ES-I3 (cell line): ENCODE measurements around the gene LYPD6B.

ENCODE experiments used
- H3K36me3 ChIP-seq: 2 replicates; pipeline ENCODE4 v1.6.1; 2013; ENCODE audit warnings: mild to moderate bottlenecking, low read length, control low read depth, moderate library complexity; ENCODE audit not compliant: insufficient read depth
- H3K4me1 ChIP-seq: 2 replicates; pipeline ENCODE4 v1.6.1; 2013; ENCODE audit warnings: mild to moderate bottlenecking, control low read depth, low read length; ENCODE audit not compliant: insufficient read depth
- H3K9ac ChIP-seq: 2 replicates; pipeline ENCODE4 v1.6.1; 2013; ENCODE audit warnings: low read depth, mild to moderate bottlenecking, low read length, moderate library complexity
- H3K9me3 ChIP-seq: 2 replicates; pipeline ENCODE4 v1.6.1; 2013; ENCODE audit warnings: mild to moderate bottlenecking, low read length, moderate library complexity; ENCODE audit not compliant: control insufficient read depth, insufficient read depth

LYPD6B gene

DNA sequence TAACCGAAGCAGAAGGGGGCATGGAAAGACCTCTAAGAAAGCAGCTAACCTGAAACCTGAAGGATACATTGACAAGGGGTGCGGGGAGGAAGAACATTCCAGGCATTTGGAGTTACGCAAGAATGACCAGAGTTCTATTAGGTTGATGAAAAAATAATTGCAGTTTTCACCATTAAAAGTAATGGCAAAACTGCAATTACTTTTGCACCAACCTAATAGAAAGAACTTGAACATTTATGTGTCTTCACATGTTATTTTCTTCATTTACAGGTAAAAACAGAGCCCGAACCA is 110.5 kb downstream of the LYPD6B start:
- H3K9ac ChIP-seq = no peak overlapping the region
- H3K9me3 ChIP-seq = no peaks in the 10 kb centered on the region; the same call in 1 of the 2 replicates
- no peaks in the 10 kb centered on the region for H3K36me3 ChIP-seq
- no peaks in the 10 kb centered on the region for H3K4me1 ChIP-seq

DNA sequence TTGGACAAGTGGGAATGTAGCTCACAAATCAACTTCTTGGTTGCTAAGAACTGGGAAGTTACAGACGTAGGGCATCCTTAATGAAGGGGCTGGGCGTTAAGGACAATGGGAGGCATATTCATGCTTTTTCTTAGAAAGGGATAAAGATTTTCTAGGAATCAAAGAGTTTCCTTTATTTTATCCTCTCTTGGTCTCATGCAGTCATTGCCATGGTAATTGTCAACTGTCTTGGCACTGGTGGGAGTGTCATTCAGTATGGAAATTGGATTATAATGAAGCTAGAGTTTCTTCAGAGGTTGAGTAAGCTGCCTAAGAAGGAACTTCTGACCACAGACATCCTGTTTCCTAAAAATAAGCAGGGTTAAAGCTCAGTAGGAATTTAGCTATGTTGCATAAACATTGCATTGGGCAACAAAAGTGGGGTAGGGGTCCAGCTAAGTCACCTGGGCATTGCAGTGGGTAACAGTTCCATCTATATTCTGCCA is 114.0 kb downstream of the LYPD6B start:
- no peak overlapping the region for H3K9ac ChIP-seq
- no peaks in the 10 kb centered on the region for H3K4me1 ChIP-seq
- no peaks in the 10 kb centered on the region for H3K36me3 ChIP-seq
- H3K9me3 ChIP-seq = no peaks in the 10 kb centered on the region; the same call in 1 of the 2 replicates

DNA sequence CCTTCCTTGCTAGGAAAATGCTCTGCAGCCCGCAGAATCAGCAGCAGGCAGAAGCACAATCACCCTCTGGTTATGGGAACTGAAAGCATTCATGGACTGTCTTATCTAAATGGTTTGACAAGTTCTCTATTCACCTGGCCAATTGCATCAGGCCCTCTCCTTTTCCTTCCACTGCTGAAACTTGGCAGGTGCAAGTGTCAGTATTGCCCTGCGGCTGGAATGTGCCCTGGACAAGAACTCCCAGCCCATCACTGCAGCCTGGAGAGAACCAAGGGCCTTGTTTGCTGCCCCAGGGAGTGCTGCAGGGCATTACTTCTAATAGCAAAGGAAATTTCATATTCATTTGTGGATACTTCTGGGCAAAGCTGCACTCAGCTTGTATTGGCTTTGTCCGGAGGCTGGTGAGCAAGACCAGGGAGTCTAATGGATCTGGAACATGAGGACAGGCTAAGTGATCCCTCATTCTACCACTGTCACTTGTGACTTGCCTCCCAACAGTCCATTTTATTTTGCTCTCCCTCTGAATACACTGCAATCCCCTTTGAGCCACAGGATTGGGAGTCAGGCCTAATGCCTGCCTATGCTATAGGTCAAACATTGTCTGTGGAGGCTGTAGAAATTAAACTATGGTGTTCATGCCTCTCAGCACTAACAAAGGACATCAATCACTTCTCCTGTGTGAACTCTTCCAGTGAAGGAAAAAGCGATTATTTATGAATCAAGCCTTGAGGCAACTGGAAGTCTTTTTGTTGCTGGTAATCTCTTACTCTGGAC is 116.9 kb downstream of the LYPD6B start:
- Histone ChIP-seq H3K4me1 (no peaks in the 10 kb centered on the region; the same call in 1 of the 2 replicates), H3K9me3 (no peaks in the 10 kb centered on the region), H3K9ac (no peak overlapping the region), H3K36me3 (no peaks in the 10 kb centered on the region)

DNA sequence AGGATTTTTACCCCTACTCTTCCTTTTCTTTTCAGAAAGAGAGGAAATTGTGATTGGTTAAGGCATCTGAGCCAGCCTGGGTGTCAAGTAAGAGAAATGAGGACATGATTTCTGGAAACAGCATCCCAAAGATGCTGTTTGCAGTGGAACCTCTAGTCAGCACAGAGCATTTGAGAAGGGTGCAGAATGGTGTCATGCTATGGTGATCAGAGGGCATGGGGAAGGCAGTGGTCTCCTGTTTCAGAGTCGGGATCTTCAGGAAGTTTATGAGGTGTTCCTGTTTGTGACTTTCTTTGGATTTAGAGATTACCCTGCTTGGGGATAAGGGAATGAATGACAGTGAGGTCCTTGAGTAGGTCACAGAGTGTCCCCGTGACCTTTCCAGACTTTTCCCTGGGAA is 117.5 kb downstream of the LYPD6B start:
- Histone ChIP-seq H3K4me1 (no peaks in the 10 kb centered on the region; the same call in 1 of the 2 replicates), H3K9ac (no peak overlapping the region), H3K9me3 (no peaks in the 10 kb centered on the region), H3K36me3 (no peaks in the 10 kb centered on the region)

DNA sequence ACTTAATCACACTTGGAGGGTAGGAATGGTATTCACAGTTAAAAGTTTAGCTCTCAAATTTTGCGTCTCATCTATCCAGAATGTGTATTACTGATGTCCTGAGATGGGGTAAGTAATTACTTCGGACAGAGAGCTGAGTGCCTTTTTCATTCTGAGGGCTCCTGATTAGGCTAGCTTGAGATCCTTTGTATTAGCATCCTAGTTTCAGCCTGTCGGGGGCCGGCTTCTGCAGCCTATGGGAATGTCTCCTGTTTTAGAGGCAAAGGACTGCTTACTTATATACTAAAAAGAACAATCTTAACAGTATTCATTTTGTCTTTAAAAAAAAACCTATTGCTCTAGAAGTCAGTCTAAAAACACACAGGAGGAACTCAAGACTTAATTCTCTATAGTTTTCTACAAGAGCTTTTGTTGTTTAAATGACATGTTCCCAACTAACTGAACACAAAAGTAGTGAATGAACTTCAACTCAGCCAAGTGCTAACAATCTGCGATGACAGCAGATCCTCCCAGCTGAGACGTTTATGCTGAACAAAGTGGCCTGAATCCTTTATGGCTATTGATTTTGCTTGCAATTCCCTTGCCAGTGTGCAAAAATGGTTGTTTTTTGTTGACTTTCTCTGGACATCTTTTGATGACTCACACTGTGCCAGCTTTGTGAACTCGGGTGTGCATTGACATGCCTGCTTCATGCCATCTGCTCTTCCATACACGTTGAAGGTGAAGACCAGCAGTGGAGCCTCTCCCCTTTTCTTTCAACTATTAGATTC is 118.7 kb downstream of the LYPD6B start:
- Histone ChIP-seq H3K9ac (no peak overlapping the region), H3K36me3 (no peaks in the 10 kb centered on the region), H3K4me1 (no peaks in the 10 kb centered on the region; the same call in 1 of the 2 replicates), H3K9me3 (no peaks in the 10 kb centered on the region)

DNA sequence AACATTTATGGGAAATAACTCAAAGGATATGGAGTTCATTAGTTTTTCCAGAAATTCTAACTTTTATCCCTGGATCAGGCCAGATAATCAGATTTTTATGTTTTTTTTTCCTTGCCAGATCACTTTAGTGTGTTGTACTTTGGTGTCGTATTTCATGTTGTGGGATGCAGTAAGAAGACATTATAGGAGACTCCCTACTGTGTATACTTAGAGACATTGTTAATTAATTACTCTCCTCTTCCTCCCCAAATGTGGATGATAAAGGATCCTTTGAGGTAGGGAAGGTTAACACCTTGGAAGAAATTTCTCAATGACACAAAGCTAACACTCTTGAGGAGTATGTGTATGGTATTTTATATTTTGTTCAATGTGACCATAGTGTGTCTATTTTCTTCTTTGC is 120.5 kb downstream of the LYPD6B start:
- Histone ChIP-seq H3K36me3 (no peaks in the 10 kb centered on the region), H3K4me1 (no peaks in the 10 kb centered on the region; the same call in 1 of the 2 replicates), H3K9me3 (no peaks in the 10 kb centered on the region)

DNA sequence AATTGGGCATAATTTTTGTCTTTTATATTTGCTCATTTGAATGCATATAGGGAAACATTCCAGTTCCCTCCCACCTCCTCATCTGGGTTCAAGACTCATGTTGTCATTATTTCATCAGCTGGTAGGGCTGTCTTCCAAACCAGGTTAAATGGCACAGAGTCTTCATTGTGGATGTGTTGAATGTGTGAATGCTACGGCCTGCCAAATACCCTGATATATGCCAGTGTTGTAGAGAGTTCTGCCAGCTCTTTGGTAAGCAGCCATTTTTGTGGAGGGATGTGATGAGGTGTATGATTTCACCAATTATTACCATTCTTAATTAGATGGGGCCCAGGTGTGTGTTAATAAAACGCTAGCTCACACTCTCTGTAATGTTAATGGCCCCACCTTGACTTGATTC is 121.7 kb downstream of the LYPD6B start:
- no peaks in the 10 kb centered on the region; the same call in 1 of the 2 replicates for H3K4me1 ChIP-seq

More for the DNA sequence above, 120.5 kb downstream of the LYPD6B start:
- no peak overlapping the region for H3K9ac ChIP-seq

DNA sequence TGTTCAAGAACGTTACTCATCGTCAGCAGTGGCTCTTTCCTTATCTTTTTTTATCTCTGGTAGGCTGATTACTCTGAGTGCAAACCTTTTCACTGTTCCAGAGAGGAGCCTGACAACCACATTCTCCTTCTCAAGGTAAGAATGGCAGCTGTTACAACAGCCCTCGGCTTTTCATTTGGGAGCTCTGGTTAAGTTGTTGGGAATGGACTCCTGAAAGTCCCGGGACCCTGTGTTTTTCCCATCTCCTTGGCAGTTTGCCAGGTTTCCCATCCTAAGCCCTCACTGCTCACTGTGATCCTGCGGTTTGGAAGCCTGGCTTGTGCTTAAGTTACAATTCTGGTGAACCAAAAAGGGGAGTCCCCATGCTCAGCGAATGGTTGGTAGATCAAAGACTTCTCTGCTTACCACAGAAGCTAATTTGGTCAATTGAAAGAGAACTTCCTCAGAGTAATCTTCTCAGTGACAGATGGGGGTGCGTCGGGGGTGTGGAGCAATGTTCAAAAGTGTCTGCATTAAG is 122.3 kb downstream of the LYPD6B start:
- H3K4me1 ChIP-seq = no peaks in the 10 kb centered on the region; the same call in 1 of the 2 replicates
- H3K9me3 ChIP-seq = no peaks in the 10 kb centered on the region; the same call in 1 of the 2 replicates
- no peaks in the 10 kb centered on the region for H3K36me3 ChIP-seq
- no peak overlapping the region for H3K9ac ChIP-seq

More for the DNA sequence above, 121.7 kb downstream of the LYPD6B start:
- Histone ChIP-seq H3K36me3 (no peaks in the 10 kb centered on the region), H3K9me3 (no peaks in the 10 kb centered on the region; the same call in 1 of the 2 replicates), H3K9ac (no peak overlapping the region)

DNA sequence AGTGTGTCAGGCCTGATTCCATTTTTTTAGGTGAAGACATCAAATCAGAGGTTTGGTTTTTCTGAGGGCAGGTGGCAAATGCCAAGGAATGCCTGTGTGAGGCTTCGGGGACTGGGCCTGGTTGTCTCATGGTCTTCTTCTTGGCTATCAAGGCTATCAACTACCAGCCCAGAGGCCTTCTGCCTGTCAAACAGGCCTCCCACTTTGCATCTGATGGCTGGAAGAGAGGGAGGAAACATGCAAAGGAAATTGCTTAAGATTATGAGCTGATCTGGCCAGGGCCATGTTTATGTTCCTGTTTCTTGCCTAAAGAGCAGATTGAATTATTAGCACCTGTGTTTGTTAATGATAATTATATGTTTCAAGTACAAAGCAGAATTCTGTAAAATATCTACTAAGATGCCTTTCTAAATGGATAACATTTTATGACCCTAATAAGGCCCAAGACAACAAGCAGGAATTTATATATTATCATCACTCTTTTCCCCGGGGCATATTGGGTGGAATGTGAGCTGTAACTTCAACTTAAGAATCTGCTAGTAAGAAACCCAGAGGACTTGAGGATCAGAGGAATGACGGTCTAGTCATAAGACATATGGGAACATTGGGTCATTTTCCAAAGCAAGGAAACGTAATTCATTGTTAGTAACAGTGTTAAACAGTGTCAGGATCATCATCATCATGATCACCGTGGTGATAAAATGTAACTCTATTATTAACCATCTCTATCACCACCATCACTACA is 123.2 kb downstream of the LYPD6B start:
- Histone ChIP-seq H3K4me1 (no peaks in the 10 kb centered on the region; the same call in 1 of the 2 replicates), H3K9me3 (no peaks in the 10 kb centered on the region; the same call in 1 of the 2 replicates), H3K9ac (no peak overlapping the region), H3K36me3 (no peaks in the 10 kb centered on the region)

DNA sequence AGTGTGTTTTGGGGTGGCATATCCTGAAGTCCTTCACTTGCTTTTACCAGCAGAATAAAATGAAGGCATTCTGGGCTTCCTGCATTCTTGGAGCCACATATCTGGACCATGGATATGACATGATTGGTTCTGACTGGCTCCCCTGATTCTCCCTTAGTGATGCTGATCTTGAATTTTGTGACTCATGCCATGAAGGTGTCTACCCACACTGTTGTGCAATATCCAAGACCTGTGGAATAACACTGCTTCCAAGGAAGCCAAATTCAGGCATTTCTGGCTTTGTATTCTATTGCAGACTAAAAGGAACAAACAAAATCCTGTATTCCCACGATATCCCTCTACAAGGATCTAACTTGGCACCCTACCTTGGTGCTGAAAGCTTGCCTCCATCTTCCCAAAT is 125.8 kb downstream of the LYPD6B start:
- no peaks in the 10 kb centered on the region; the same call in 1 of the 2 replicates for H3K9me3 ChIP-seq
- H3K4me1 ChIP-seq = peaks cover 4% of the 10 kb centered on the region
- H3K36me3 ChIP-seq = no peaks in the 10 kb centered on the region
- no peak overlapping the region for H3K9ac ChIP-seq

DNA sequence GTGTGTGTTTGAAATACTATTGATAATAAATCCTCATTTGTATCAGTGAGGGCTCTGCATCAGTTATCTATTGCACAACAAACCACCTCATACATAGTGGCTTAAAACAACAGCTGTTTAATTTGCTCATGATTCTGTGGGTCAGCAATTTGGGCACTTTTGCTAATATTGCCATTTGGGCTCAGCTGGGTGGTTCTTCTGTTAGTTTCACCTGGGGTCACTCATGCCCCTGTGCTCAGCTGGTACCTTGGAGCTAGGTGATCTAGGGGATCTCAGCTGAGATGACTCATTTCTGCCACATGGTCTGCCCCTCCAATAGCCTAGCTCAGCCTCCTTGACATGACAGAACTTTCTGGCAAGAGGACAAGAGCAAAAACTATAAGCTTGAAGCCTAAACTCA is 126.3 kb downstream of the LYPD6B start:
- H3K4me1 ChIP-seq = peaks cover 4% of the 10 kb centered on the region; the same call in 1 of the 2 replicates
- H3K9ac ChIP-seq = no peak overlapping the region
- H3K9me3 ChIP-seq = no peaks in the 10 kb centered on the region; the same call in 1 of the 2 replicates
- no peaks in the 10 kb centered on the region for H3K36me3 ChIP-seq

DNA sequence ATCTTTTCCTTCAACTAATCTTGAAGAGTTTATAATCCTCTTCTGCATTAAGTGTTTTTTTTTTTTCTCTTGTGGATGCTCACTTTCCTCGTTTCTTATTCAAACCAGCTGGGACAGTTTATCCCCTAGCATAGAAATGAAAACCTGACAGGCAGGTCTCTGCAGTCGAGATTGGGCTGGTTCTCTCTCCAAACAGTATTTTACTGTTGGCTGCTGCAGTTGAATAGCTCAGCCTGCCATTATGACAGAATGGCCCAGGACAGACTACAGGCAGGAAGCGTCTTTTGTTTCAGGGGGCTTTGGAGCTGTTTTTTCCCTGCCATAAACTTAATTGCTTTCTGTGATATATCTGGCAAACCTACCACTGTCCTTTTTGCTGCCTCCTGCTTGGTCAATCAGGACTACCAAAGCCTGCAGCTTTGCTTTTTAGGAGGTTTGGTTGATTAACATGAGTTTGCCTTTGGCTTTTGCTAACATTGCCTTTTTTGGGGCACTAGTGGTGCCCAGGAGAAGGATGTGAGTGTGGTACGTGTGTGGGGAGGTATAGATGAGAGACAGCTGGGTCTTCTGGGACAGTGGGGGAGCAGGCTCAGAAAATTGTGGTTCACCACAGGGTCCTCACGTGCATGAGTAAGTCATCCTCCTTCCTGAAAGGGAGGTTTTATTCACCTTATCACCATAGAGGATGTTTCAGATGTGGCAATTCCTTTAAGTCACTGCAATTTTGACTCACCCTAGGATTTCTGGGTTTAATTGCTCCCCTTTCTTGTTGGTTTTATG is 128.7 kb downstream of the LYPD6B start:
- Histone ChIP-seq H3K4me1 (peaks cover 4% of the 10 kb centered on the region; the same call in 1 of the 2 replicates), H3K9ac (no peak overlapping the region), H3K9me3 (no peaks in the 10 kb centered on the region; the same call in 1 of the 2 replicates), H3K36me3 (no peaks in the 10 kb centered on the region)

DNA sequence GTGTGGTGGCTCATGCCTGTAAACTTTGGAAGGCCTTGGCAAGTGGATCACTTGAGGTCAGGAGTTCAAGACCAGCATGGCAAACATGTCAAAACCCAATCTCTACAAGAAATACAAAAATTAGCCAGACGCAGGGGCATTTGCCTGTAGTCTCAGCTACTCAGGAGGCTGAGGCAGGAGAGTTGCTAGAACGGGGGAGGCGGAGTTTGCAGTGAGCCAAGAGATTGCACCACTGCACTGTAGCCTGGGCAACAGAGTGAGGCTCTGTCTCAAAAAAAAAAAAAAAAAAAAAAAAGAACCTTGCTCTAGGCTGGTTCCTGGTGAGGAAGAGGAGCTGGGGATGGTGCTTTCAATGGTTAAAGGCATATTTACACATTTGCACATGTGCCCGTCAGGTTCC is 129.4 kb downstream of the LYPD6B start:
- Histone ChIP-seq H3K36me3 (no peaks in the 10 kb centered on the region), H3K9me3 (no peaks in the 10 kb centered on the region; the same call in 1 of the 2 replicates), H3K9ac (no peak overlapping the region), H3K4me1 (peaks cover 4% of the 10 kb centered on the region; the same call in 1 of the 2 replicates)
